Mesendoderm (in vitro differentiated cells): Measurements from ENCODE around the gene DOK5.

Experiments
- DNase-seq: peaks from one replicate; pipeline ENCODE4 v3.0.0; 2013
- H2AK5ac ChIP-seq: 2 replicates; pipeline ENCODE4 v1.6.1; 2013; ENCODE audit warnings: low read length, inconsistent platforms
- H2BK120ac ChIP-seq: 2 replicates; pipeline ENCODE4 v1.6.1; 2013; ENCODE audit warnings: low read depth, mild to moderate bottlenecking, low read length, moderate library complexity, mixed read lengths
- H2BK15ac ChIP-seq: replicated peaks from 2 replicates; pipeline ENCODE4 v1.6.1; 2013; ENCODE audit warnings: low read depth, mild to moderate bottlenecking, moderate library complexity
- H2BK5ac ChIP-seq: 2 replicates; pipeline ENCODE4 v1.6.1; 2013; ENCODE audit warnings: low read length, inconsistent platforms
- H3K18ac ChIP-seq: 2 replicates; pipeline ENCODE4 v1.6.1; 2013; ENCODE audit warnings: mild to moderate bottlenecking, low read length, mixed read lengths
- H3K23ac ChIP-seq: one replicate; pipeline ENCODE4 v1.6.1; 2013; ENCODE audit warnings: low read length
- H3K27ac ChIP-seq: 2 replicates; pipeline ENCODE4 v1.5.1; 2013; ENCODE audit warnings: low read depth, mild to moderate bottlenecking, inconsistent platforms, low read length, moderate library complexity
- H3K27me3 ChIP-seq: 2 replicates; pipeline ENCODE4 v1.6.1; 2013; ENCODE audit warnings: low read length, control low read depth, mild to moderate bottlenecking, inconsistent platforms; ENCODE audit not compliant: insufficient read depth, poor library complexity
- H3K36me3 ChIP-seq: 2 replicates; pipeline ENCODE4 v1.6.1; 2013; ENCODE audit warnings: low read length, inconsistent platforms; ENCODE audit not compliant: control insufficient read depth, insufficient read depth
- H3K4ac ChIP-seq: one replicate; pipeline ENCODE4 v1.6.1; 2013; ENCODE audit warnings: low read depth, mild to moderate bottlenecking, low read length, moderate library complexity
- H3K4me1 ChIP-seq: 2 replicates; pipeline ENCODE4 v1.6.1; 2013; ENCODE audit warnings: low read depth, low read length, inconsistent platforms; ENCODE audit not compliant: control insufficient read depth
- H3K4me2 ChIP-seq: 2 replicates; pipeline ENCODE4 v1.6.1; 2013; ENCODE audit warnings: low read length
- H3K4me3 ChIP-seq: 2 replicates; pipeline ENCODE4 v1.5.1; 2013; ENCODE audit warnings: mild to moderate bottlenecking, low read length
- H3K56ac ChIP-seq: one replicate; pipeline ENCODE4 v1.6.1; 2013; ENCODE audit warnings: low read length
- H3K79me1 ChIP-seq: 2 replicates; pipeline ENCODE4 v1.6.1; 2013; ENCODE audit warnings: low read length, inconsistent platforms
- H3K79me2 ChIP-seq: 2 replicates; pipeline ENCODE4 v1.6.1; 2013; ENCODE audit warnings: mild to moderate bottlenecking, low read length; ENCODE audit not compliant: control insufficient read depth, insufficient read depth
- H3K9ac ChIP-seq: 2 replicates; pipeline ENCODE4 v1.6.1; 2013; ENCODE audit warnings: low read length, inconsistent platforms
- H4K5ac ChIP-seq: one replicate; pipeline ENCODE4 v1.6.1; 2013; ENCODE audit warnings: low read length
- H4K8ac ChIP-seq: one replicate; pipeline ENCODE4 v1.6.1; 2013; ENCODE audit warnings: low read depth, mild to moderate bottlenecking, control low read depth, low read length, moderate library complexity
- WGBS: extraction: QIAGEN DNeasy Blood & Tissue Kit; methylation state at CpG from one replicate; pipeline ENCODE4 v1.1.7; 2013; ENCODE audit warnings: low lambda C conversion rate, missing lambda C conversion rate; ENCODE audit not compliant: insufficient coverage; ENCODE audit errors: extremely low coverage; 5-methylcytosine and 5-hydroxymethylcytosine counted together

The DOK5 gene

GRCh38 chr20:54566031-54566688 lies 90.8 kb downstream of the DOK5 start:
- WGBS: no CpG with 5 or more reads among the region's 5 CpGs
- H3K4me1 ChIP-seq: no peaks in the 10 kb centered on the region
- H3K79me2 ChIP-seq: no peaks in the 10 kb centered on the region
- H2BK120ac ChIP-seq: no peak overlapping the region
- no peaks in the 10 kb centered on the region for H3K79me1 ChIP-seq
- no peak overlapping the region for H3K23ac ChIP-seq
- no peaks in the 10 kb centered on the region for H3K36me3 ChIP-seq
- H3K18ac ChIP-seq: no peak overlapping the region
- no peak overlapping the region for H2AK5ac ChIP-seq
- DNase-seq: no peak
- no peak overlapping the region for H3K4me3 ChIP-seq
- no peaks in the 10 kb centered on the region for H3K27me3 ChIP-seq
- no peak overlapping the region for H3K9ac ChIP-seq
- no peak overlapping the region for H3K4ac ChIP-seq
- no peak overlapping the region for H4K5ac ChIP-seq
- H3K56ac ChIP-seq: no peak overlapping the region
- no peak overlapping the region for H3K4me2 ChIP-seq
- H3K27ac ChIP-seq: no peak overlapping the region
- H2BK5ac ChIP-seq: no peak overlapping the region
- no peak overlapping the region for H4K8ac ChIP-seq
- no peak overlapping the region for H2BK15ac ChIP-seq

- Histone ChIP-seq H3K56ac (no peak overlapping the region), H3K36me3 (no peaks in the 10 kb centered on the region)
- no CpG with 5 or more reads among the region's 2 CpGs for WGBS
Measured at GRCh38 chr20:54570561-54570960, 95.2 kb downstream of the DOK5 start.

GRCh38 chr20:54572665-54573435 lies 97.5 kb downstream of the DOK5 start:
- no peak overlapping the region for H3K27ac ChIP-seq
- no peak overlapping the region for H2BK120ac ChIP-seq
- DNase-seq: no peak
- no peak overlapping the region for H3K4me2 ChIP-seq
- H4K8ac ChIP-seq: no peak overlapping the region
- H3K79me2 ChIP-seq: no peaks in the 10 kb centered on the region
- no peak overlapping the region for H3K4me3 ChIP-seq
- H3K18ac ChIP-seq: no peak overlapping the region
- H3K27me3 ChIP-seq: no peaks in the 10 kb centered on the region
- H3K4ac ChIP-seq: no peak overlapping the region
- H3K9ac ChIP-seq: no peak overlapping the region
- H3K4me1 ChIP-seq: no peaks in the 10 kb centered on the region
- no peak overlapping the region for H3K56ac ChIP-seq
- H2BK5ac ChIP-seq: no peak overlapping the region
- WGBS: no CpG with 5 or more reads among the region's 8 CpGs
- no peak overlapping the region for H2AK5ac ChIP-seq
- no peak overlapping the region for H3K23ac ChIP-seq
- H4K5ac ChIP-seq: no peak overlapping the region
- H2BK15ac ChIP-seq: no peak overlapping the region
- no peaks in the 10 kb centered on the region for H3K36me3 ChIP-seq
- no peaks in the 10 kb centered on the region for H3K79me1 ChIP-seq

More at GRCh38 chr20:54570561-54570960, 95.2 kb downstream of the DOK5 start:
- no peak overlapping the region for H2BK15ac ChIP-seq
- H4K5ac ChIP-seq: no peak overlapping the region
- H3K4ac ChIP-seq: no peak overlapping the region
- H2BK120ac ChIP-seq: no peak overlapping the region
- no peak overlapping the region for H4K8ac ChIP-seq
- no peak overlapping the region for H3K23ac ChIP-seq
- no peak overlapping the region for H3K27ac ChIP-seq
- no peak overlapping the region for H3K4me2 ChIP-seq
- H2BK5ac ChIP-seq: no peak overlapping the region
- no peak overlapping the region for H3K4me3 ChIP-seq
- DNase-seq: no peak
- H3K27me3 ChIP-seq: no peaks in the 10 kb centered on the region
- H3K9ac ChIP-seq: no peak overlapping the region
- no peaks in the 10 kb centered on the region for H3K79me1 ChIP-seq
- H2AK5ac ChIP-seq: no peak overlapping the region
- no peak overlapping the region for H3K18ac ChIP-seq
- no peaks in the 10 kb centered on the region for H3K4me1 ChIP-seq
- no peaks in the 10 kb centered on the region for H3K79me2 ChIP-seq

- DNase-seq: no peak
- WGBS: no CpG with 5 or more reads among the region's 6 CpGs
- H3K36me3 ChIP-seq: no peaks in the 10 kb centered on the region
Measured at GRCh38 chr20:54573838-54574237, 98.4 kb downstream of the DOK5 start.

GRCh38 chr20:54576518-54576917 lies 101.1 kb downstream of the DOK5 start:
- no peak overlapping the region for H3K23ac ChIP-seq
- H2BK5ac ChIP-seq: no peak overlapping the region
- H3K27me3 ChIP-seq: no peaks in the 10 kb centered on the region
- no peak for DNase-seq
- no peak overlapping the region for H3K4ac ChIP-seq
- no peak overlapping the region for H3K27ac ChIP-seq
- H3K56ac ChIP-seq: no peak overlapping the region
- H2AK5ac ChIP-seq: no peak overlapping the region
- no peak overlapping the region for H3K4me2 ChIP-seq
- no CpG with 5 or more reads among the region's 6 CpGs for WGBS
- no peak overlapping the region for H3K9ac ChIP-seq
- no peak overlapping the region for H4K5ac ChIP-seq
- H3K4me1 ChIP-seq: no peaks in the 10 kb centered on the region
- H3K79me2 ChIP-seq: no peaks in the 10 kb centered on the region
- H3K4me3 ChIP-seq: no peak overlapping the region
- H2BK15ac ChIP-seq: no peak overlapping the region
- H3K79me1 ChIP-seq: no peaks in the 10 kb centered on the region
- H4K8ac ChIP-seq: no peak overlapping the region
- no peak overlapping the region for H3K18ac ChIP-seq
- no peak overlapping the region for H2BK120ac ChIP-seq
- no peaks in the 10 kb centered on the region for H3K36me3 ChIP-seq

More at GRCh38 chr20:54573838-54574237, 98.4 kb downstream of the DOK5 start:
- no peak overlapping the region for H2AK5ac ChIP-seq
- no peaks in the 10 kb centered on the region for H3K79me1 ChIP-seq
- H3K4me1 ChIP-seq: no peaks in the 10 kb centered on the region
- H2BK5ac ChIP-seq: no peak overlapping the region
- H3K4me3 ChIP-seq: no peak overlapping the region
- H3K4ac ChIP-seq: no peak overlapping the region
- no peak overlapping the region for H3K23ac ChIP-seq
- no peak overlapping the region for H3K18ac ChIP-seq
- no peak overlapping the region for H3K4me2 ChIP-seq
- no peak overlapping the region for H4K8ac ChIP-seq
- no peaks in the 10 kb centered on the region for H3K27me3 ChIP-seq
- no peak overlapping the region for H3K27ac ChIP-seq
- H3K56ac ChIP-seq: no peak overlapping the region
- H2BK120ac ChIP-seq: no peak overlapping the region
- no peak overlapping the region for H3K9ac ChIP-seq
- no peak overlapping the region for H4K5ac ChIP-seq
- H2BK15ac ChIP-seq: no peak overlapping the region
- no peaks in the 10 kb centered on the region for H3K79me2 ChIP-seq
